Gastrocnemius medialis (tissue), 4 donors: Measurements from ENCODE around the gene ANKRD36B.
"Not testable (repeated sequence)": the region's sequence is repeated elsewhere in the genome, so short reads cannot be mapped to it uniquely, and the experiment has no call there.

Source experiments
- CTCF ChIP-seq, 5 experiments: fragments of 450-650 bp in 3 of 5; fragments of 200-600 bp in 2 of 5; sonication (generic) in 2 of 5; IDR thresholded peaks in 4 of 5; conservative IDR thresholded peaks in 1 of 5; 1 replicate in 4 of 5; 2 replicates in 1 of 5; pipeline ENCODE4 v1.5.1; 2016 to 2019; ENCODE audit warnings: antibody characterized with exemption in 5 of 5, mild to moderate bottlenecking in 3 of 5, moderate library complexity in 3 of 5
- POLR2A ChIP-seq, 2 donors: fragments of 450-650 bp; IDR thresholded peaks; one replicate each; pipeline ENCODE4 v1.6.1; 2017; ENCODE audit warnings: antibody characterized with exemption in 2 of 2, mild to moderate bottlenecking in 2 of 2, moderate library complexity in 2 of 2

- not testable (repeated sequence) for TF ChIP-seq CTCF (IDR thresholded peaks at IDR 0.05 in 4 of 5, conservative IDR thresholded peaks at IDR 0.05 in 1 of 5); POLR2A (IDR thresholded peaks at IDR 0.05)
Observed at GRCh38 chr2:97549058-97549457, 40.6 kb downstream of the ANKRD36B start.
